HCT116 (cell line): Measurements from ENCODE around the gene HPS1. TPM values are rescaled to one million over a fixed set of nuclear protein-coding genes. Genes with fewer than 3 reads are reported as not detected.
A peak's percentile ranks its signal among the peaks of the same experiment; 100 is the strongest.

Source experiments
- ATAC-seq: fragments of 200-7000 bp; cut with Tn5 transposase; 2 replicates; pipeline ENCODE4 v1.9.1; 2020; ENCODE audit warnings: mild to moderate bottlenecking, moderate library complexity
- BruUV-seq: library from RNA; stranded (reverse); fragments of 400-500 nt; replicated peaks from 2 replicates; lab custom pipeline; 2021; lab: Mats Ljungman, UMichigan
- CTCF ChIA-PET: fragments of 300-600 bp; sonication (Branson Sonifier 250); formaldehyde crosslinking; loops from one replicate; lab custom pipeline; 2021; ENCODE audit warnings: antibody characterized with exemption; lab: Charles Lee
- POLR2A ChIA-PET: fragments of 300-600, 350-600 bp; sonication (Branson Sonifier 250); formaldehyde crosslinking; loops from one replicate; lab custom pipeline; 2021; ENCODE audit warnings: antibody characterized with exemption; lab: Charles Lee
- RAD21 ChIA-PET, 2 experiments: fragments of 300-600 bp; sonication (Branson Sonifier 250); formaldehyde crosslinking; loops; one replicate each; lab custom pipeline; 2023; ENCODE audit warnings: low total read pairs in 2 of 2; ENCODE audit not compliant: uncharacterized antibody in 2 of 2, unreplicated experiment in 2 of 2, low non-redundant PET in 1 of 2; lab: Charles Lee
- DNase-seq: peaks from one replicate; pipeline ENCODE4 v3.0.0-alpha.2; 2010; ENCODE audit warnings: low read depth, low spot score
- H2AFZ ChIP-seq: fragments of 200-600 bp; shearing (Covaris generic), sonication (generic); 2 replicates; pipeline ENCODE4 v1.6.1; 2017; ENCODE audit warnings: low read depth, mixed run types, mixed read lengths, antibody characterized with exemption, low read length; ENCODE audit not compliant: poor library complexity, severe bottlenecking
- H3K27ac ChIP-seq: 2 replicates; pipeline ENCODE4 v1.5.1; 2012; ENCODE audit warnings: low read depth, low read length
- H3K27me3 ChIP-seq: fragments of 200-600 bp; sonication (generic); 2 replicates; pipeline ENCODE4 v1.6.1; 2016; ENCODE audit warnings: mixed run types, low read length, mixed read lengths; ENCODE audit not compliant: insufficient read depth
- H3K36me3 ChIP-seq, 2 experiments: fragments of 200-500 bp in 1 of 2; fragments of 200-600 bp in 1 of 2; sonication (Bioruptor generic) in 1 of 2; sonication (generic) in 1 of 2; 2 replicates each; pipeline versions ENCODE4 v1.5.1 to v1.6.1; 2014 to 2016; ENCODE audit warnings: low read length in 2 of 2, inconsistent platforms in 1 of 2, mixed read lengths in 1 of 2, mixed run types in 1 of 2; ENCODE audit not compliant: insufficient read depth in 2 of 2, control insufficient read depth in 1 of 2
- H3K4me1 ChIP-seq, 2 experiments: fragments of 200-600 bp in 1 of 2; sonication (generic) in 1 of 2; 2 replicates each; pipeline versions ENCODE4 v1.5.1 to v1.6.1; 2012 to 2017; ENCODE audit warnings: low read length in 2 of 2, inconsistent platforms in 1 of 2, mild to moderate bottlenecking in 1 of 2, mixed read lengths in 1 of 2, mixed run types in 1 of 2, moderate library complexity in 1 of 2; ENCODE audit not compliant: insufficient read depth in 2 of 2, control insufficient read depth in 1 of 2
- H3K4me2 ChIP-seq: fragments of 200-600 bp; sonication (generic); 2 replicates; pipeline ENCODE4 v1.6.1; 2017; ENCODE audit warnings: mixed run types, low read length, mixed read lengths
- H3K4me3 ChIP-seq, 2 experiments: fragments of 200-600 bp in 1 of 2; sonication (generic) in 1 of 2; replicated peaks in 1 of 2; 2 replicates each; pipeline ENCODE4 v1.5.1; 2011 to 2016; ENCODE audit warnings: low read length in 2 of 2, control low read depth in 1 of 2, low read depth in 1 of 2, mild to moderate bottlenecking in 1 of 2, mixed read lengths in 1 of 2, mixed run types in 1 of 2
- H3K79me2 ChIP-seq: fragments of 200-600 bp; sonication (generic); 2 replicates; pipeline ENCODE4 v1.6.1; 2017; ENCODE audit warnings: mild to moderate bottlenecking, mixed run types, low read length, moderate library complexity, mixed read lengths; ENCODE audit not compliant: insufficient read depth
- H3K9ac ChIP-seq: fragments of 200-600 bp; sonication (generic); 2 replicates; pipeline ENCODE4 v1.6.1; 2016; ENCODE audit warnings: low read length, mixed read lengths
- H3K9me2 ChIP-seq: fragments of 200-600 bp; sonication (generic), shearing (Covaris generic); 2 replicates; pipeline ENCODE4 v1.6.1; 2017; ENCODE audit warnings: mixed run types, mild to moderate bottlenecking, moderate library complexity; ENCODE audit not compliant: insufficient read depth
- H3K9me3 ChIP-seq, 2 experiments: fragments of 200-500 bp in 1 of 2; fragments of 200-600 bp in 1 of 2; sonication (Bioruptor generic) in 1 of 2; sonication (generic) in 1 of 2; 2 replicates each; pipeline ENCODE4 v1.6.1; 2014 to 2017; ENCODE audit warnings: low read length in 2 of 2, mixed read lengths in 2 of 2, inconsistent platforms in 1 of 2, low read depth in 1 of 2, mild to moderate bottlenecking in 1 of 2, mixed run types in 1 of 2, moderate library complexity in 1 of 2; ENCODE audit not compliant: control insufficient read depth in 1 of 2, insufficient read depth in 1 of 2
- H4K20me1 ChIP-seq: fragments of 200-600 bp; sonication (generic), shearing (Covaris generic); 2 replicates; pipeline ENCODE4 v1.6.1; 2017; ENCODE audit warnings: mixed run types, mild to moderate bottlenecking, moderate library complexity; ENCODE audit not compliant: insufficient read depth
- ATF3 ChIP-seq: IDR thresholded peaks from 2 replicates; pipeline ENCODE4 v1.6.1; 2012
- EGR1 ChIP-seq: IDR thresholded peaks from 2 replicates; pipeline ENCODE4 v1.6.1; 2012; ENCODE audit warnings: low read depth
- EZH2 ChIP-seq: fragments of 200-600 bp; sonication (generic); IDR thresholded peaks from 2 replicates; pipeline ENCODE4 v1.6.1; 2017; ENCODE audit warnings: antibody characterized with exemption, mixed run types
- EZH2phosphoT487 ChIP-seq: fragments of 200-600 bp; IDR thresholded peaks from 2 replicates; pipeline ENCODE4 v1.6.1; 2018; ENCODE audit warnings: antibody characterized with exemption, borderline replicate concordance
- FOSL1 ChIP-seq: IDR thresholded peaks from 2 replicates; pipeline ENCODE4 v1.6.1; 2012; ENCODE audit warnings: low read depth
- JUND ChIP-seq: IDR thresholded peaks from 2 replicates; pipeline ENCODE4 v1.6.1; 2012
- MAX ChIP-seq: IDR thresholded peaks from 2 replicates; pipeline ENCODE4 v1.6.1; 2012
- POLR2A ChIP-seq: IDR thresholded peaks from 2 replicates; pipeline ENCODE4 v1.7.0; 2011; ENCODE audit warnings: borderline replicate concordance; ENCODE audit not compliant: insufficient read depth, insufficient read length; ENCODE audit errors: extremely low read depth
- POLR2AphosphoS5 ChIP-seq: IDR thresholded peaks from 2 replicates; pipeline ENCODE4 v1.6.1; 2011; ENCODE audit warnings: mild to moderate bottlenecking, low read depth, low read length, moderate library complexity
- RAD21 ChIP-seq: IDR thresholded peaks from 2 replicates; pipeline ENCODE4 v1.6.1; 2012; ENCODE audit warnings: low read depth, mild to moderate bottlenecking
- REST ChIP-seq: IDR thresholded peaks from 2 replicates; pipeline ENCODE4 v1.6.1; 2012; ENCODE audit warnings: low read depth
- SIN3A ChIP-seq: IDR thresholded peaks from 2 replicates; pipeline ENCODE4 v1.6.1; 2012; ENCODE audit warnings: low read depth
- SP1 ChIP-seq: IDR thresholded peaks from 2 replicates; pipeline ENCODE4 v1.6.1; 2012; ENCODE audit warnings: low read depth
- TCF7L2 ChIP-seq: IDR thresholded peaks from 2 replicates; pipeline ENCODE4 v1.7.0; 2011; ENCODE audit warnings: borderline replicate concordance, inconsistent platforms; ENCODE audit not compliant: insufficient read depth, insufficient read length; ENCODE audit errors: extremely low read depth
- YY1 ChIP-seq: IDR thresholded peaks from 2 replicates; pipeline ENCODE4 v1.6.1; 2011; ENCODE audit warnings: low read length, low read depth, moderate library complexity, mild to moderate bottlenecking; ENCODE audit not compliant: insufficient replicate concordance; ENCODE audit errors: extremely low read depth
- ZFX ChIP-seq: fragments of 450-650 bp; IDR thresholded peaks from 2 replicates; pipeline ENCODE4 v1.6.1; 2017
- ZNF274 ChIP-seq: fragments of 200-500 bp; sonication (Bioruptor generic); IDR thresholded peaks from 2 replicates; pipeline ENCODE4 v1.6.1; 2014; ENCODE audit warnings: mild to moderate bottlenecking, low read depth, low read length, inconsistent platforms
- intact Hi-C: fragments of 100-400 bp; cut with micrococcal nuclease; formaldehyde crosslinking; loops from 2 replicates; pipeline ENCODE4 v1.10.0; 2022
- total RNA-seq: library from RNA; stranded (reverse); gene quantifications from one replicate; pipeline ENCODE4 v1.2.1, GENCODE V29; 2021; ENCODE audit not compliant: unreplicated experiment

The HPS1 gene
- total RNA-seq, 1 experiment from 2014 or later: 64.3 TPM

- H3K9ac ChIP-seq: no peak overlapping the region
- no peak for DNase-seq
- no TSS peak for BruUV-seq
- H3K36me3 ChIP-seq: no peaks in the 10 kb centered on the region
- no peak overlapping the region for H3K27ac ChIP-seq
- no peak overlapping the region for H3K4me3 ChIP-seq
- peaks cover 11% of the 10 kb centered on the region; the same call in 1 of the 2 replicates for H3K27me3 ChIP-seq
- H3K4me2 ChIP-seq: peak overlapping the region; percentile 64
- peak overlapping the region; percentile 98 for H2AFZ ChIP-seq
- no peaks in the 10 kb centered on the region for H3K79me2 ChIP-seq
- ATAC-seq: peak; percentile 32
- H3K4me1 ChIP-seq: peaks cover 0 to 12% of the 10 kb centered on the region in 2 experiments; a peak in 3 of 4 replicates
- intact Hi-C loops: loop anchor here (1.0 to 10.0 kb wide), 9 partner anchors 197 to 1145 kb away; no protein-coding TSS in a partner anchor
- ChIA-PET POLR2A (interaction anchor here (1.2 kb wide), 1 partner anchor 21 kb away, joined by 4 read pairs; no protein-coding TSS in a partner anchor), CTCF (interaction anchor here (0.5 to 2.6 kb wide), 35 partner anchors 9 to 969 kb away, joined by 3 to 29 read pairs (median 3); no protein-coding TSS in a partner anchor), RAD21 (interaction anchor here (0.6 to 1.2 kb wide), 8 partner anchors 22 to 780 kb away, joined by 3 to 6 read pairs (median 3); no protein-coding TSS in a partner anchor)
- no peaks in the 10 kb centered on the region for H3K9me3 ChIP-seq
- H4K20me1 ChIP-seq: no peaks in the 10 kb centered on the region
- H3K9me2 ChIP-seq: no peaks in the 10 kb centered on the region
- TF ChIP-seq MAX (peak; percentile 88), ZFX (peak; percentile 23; the same call in 1 of the 2 replicates), SIN3A (no peak), ATF3 (no peak), EGR1 (peak; percentile 69)
Observed at GRCh38 chr10:98466861-98467505, 20.2 kb upstream of the HPS1 start.

- CTCF ChIA-PET: interaction anchor here (1.2 to 2.1 kb wide), 4 partner anchors 40 to 812 kb away, joined by 3 to 29 read pairs (median 5); no protein-coding TSS in a partner anchor
- POLR2A ChIA-PET: no interaction called here
- Histone ChIP-seq H4K20me1 (no peaks in the 10 kb centered on the region), H3K9me2 (no peaks in the 10 kb centered on the region), H3K4me3 (no peak overlapping the region), H3K4me1 (peaks cover 4 to 18% of the 10 kb centered on the region in 2 experiments), H3K4me2 (no peak overlapping the region), H3K27me3 (0 out of 2 replicates have a peak, but pooled peaks cover under 1% of the 10 kb centered on the region), H3K9me3 (no peaks in the 10 kb centered on the region), H3K36me3 (no peaks in the 10 kb centered on the region), H3K27ac (no peak overlapping the region), H3K9ac (no peak overlapping the region), H2AFZ (no peak overlapping the region), H3K79me2 (no peaks in the 10 kb centered on the region)
- ATAC-seq (no peak), DNase-seq (no peak)
- intact Hi-C loops: loop anchor here (5.0 to 10.0 kb wide), 4 partner anchors 281 to 1146 kb away; no protein-coding TSS in a partner anchor
- no TSS peak for BruUV-seq
- RAD21 ChIA-PET: no interaction called here
- TF ChIP-seq REST (no peak), SP1 (no peak), POLR2A (no peak), RAD21 (no peak), YY1 (no peak), ZNF274 (no peak), TCF7L2 (no peak), EZH2phosphoT487 (no peak), POLR2AphosphoS5 (no peak), EZH2 (no peak), JUND (no peak), ZFX (no peak), FOSL1 (no peak)
Observed at GRCh38 chr10:98465866-98466265, 19.1 kb upstream of the HPS1 start.
